ENCODE measurements around the gene SFRP5. TPM values are rescaled to one million over a fixed set of nuclear protein-coding genes. Genes with fewer than 3 reads are reported as not detected.

Gene SFRP5
- total RNA-seq, 2 donors from 2014 or later = 163 to 226 TPM

DNA sequence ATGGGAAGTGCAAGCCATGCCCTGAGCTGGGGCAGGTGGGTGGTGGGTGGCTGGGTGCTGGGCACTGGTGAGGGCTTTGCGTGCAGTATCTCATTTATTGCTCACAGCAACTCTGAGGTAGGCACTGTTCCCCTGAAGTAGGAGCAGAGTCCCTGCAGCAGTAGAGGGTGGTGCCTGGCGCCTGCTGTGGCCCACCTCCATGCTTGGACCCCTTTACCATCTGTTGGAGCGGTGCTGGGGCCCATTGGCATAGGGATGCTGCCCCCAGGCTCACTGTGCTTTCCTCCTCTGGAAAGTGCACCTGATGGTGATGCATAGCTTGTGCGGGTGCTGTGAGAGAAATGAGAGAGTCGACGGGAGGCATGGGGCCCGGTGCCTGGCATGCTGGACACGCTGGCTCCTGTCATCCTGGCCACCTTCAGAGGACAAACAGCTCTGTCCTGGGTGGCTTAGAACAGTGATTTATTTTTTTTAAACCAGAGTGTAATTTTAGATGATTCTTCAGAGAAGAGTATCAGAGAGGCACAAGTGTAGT, 10.4 kb downstream of the SFRP5 start:
- Histone ChIP-seq H3K27me3 (no peaks in the 10 kb centered on the region), H3K27ac (peak overlapping the region in 2 of 4 donors; percentile 8 to 89), H3K4me3 (no peak overlapping the region), H3K9me3 (no peaks in the 10 kb centered on the region), H3K4me1 (peaks cover 47% of the 10 kb centered on the region), H3K36me3 (replicated peaks in 1 of 2; ENCODE audit: insufficient read depth in 1 of 2, low read depth in 2 of 2) (peaks cover 0 to 5% of the 10 kb centered on the region in 2 donors)
- DNase-seq (no peak), ATAC-seq (no peak)
- intact Hi-C loops (cut with DNase I) = no loop called here
- TF ChIP-seq, protein P1, sequence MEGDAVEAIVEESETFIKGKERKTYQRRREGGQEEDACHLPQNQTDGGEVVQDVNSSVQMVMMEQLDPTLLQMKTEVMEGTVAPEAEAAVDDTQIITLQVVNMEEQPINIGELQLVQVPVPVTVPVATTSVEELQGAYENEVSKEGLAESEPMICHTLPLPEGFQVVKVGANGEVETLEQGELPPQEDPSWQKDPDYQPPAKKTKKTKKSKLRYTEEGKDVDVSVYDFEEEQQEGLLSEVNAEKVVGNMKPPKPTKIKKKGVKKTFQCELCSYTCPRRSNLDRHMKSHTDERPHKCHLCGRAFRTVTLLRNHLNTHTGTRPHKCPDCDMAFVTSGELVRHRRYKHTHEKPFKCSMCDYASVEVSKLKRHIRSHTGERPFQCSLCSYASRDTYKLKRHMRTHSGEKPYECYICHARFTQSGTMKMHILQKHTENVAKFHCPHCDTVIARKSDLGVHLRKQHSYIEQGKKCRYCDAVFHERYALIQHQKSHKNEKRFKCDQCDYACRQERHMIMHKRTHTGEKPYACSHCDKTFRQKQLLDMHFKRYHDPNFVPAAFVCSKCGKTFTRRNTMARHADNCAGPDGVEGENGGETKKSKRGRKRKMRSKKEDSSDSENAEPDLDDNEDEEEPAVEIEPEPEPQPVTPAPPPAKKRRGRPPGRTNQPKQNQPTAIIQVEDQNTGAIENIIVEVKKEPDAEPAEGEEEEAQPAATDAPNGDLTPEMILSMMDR (IDR thresholded peaks at IDR 0.05) = no peak
- TF ChIP-seq POLR2A (IDR thresholded peaks at IDR 0.05) = no peak
- WGBS, 2 donors = 93 to 99% methylated on average over 7 to 8 of the region's 8 CpGs

DNA sequence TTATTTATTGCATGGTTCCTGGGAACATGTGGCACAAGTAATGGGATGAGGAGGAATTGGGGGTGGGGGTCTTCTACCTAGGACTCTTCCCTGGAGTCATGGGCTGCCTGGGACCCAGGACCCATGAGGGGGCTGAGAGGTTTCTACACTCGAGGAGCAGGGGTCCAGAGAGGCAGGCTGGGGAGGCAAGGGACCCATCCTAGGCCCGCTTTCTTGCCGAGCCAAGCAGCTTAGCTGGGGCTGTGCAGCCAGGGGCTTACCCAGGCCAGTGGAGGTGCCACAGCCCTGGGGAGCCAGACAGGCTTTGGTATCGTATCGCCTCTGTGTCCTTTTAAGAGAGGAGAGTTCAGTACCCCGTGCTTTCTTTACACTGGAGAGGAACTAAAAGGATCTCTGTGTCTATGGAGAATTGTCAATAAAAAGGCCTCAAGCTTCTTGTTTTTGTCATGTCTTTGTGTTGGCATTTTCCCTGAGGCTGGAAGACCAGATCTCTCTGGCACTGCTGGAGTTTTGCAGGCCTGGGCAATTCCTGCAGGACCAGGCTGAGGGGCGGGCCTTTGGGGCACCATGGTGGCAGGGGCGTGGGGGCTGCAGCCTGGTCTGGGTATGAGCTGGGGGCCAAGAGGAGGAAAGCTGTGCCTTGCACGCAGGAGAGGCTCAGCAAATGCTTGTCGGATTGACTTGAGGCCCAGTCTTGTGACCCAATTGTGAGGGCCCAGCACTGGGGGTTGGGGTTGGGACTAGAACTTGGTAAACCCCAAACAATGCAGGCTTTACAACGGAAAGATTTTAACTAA, 11.1 kb downstream of the SFRP5 start:
- no peak for ATAC-seq
- Histone ChIP-seq H3K4me1 (peaks cover 45% of the 10 kb centered on the region), H3K36me3 (replicated peaks in 1 of 2; ENCODE audit: insufficient read depth in 1 of 2, low read depth in 2 of 2) (peaks cover 0 to 7% of the 10 kb centered on the region in 2 donors), H3K27me3 (no peaks in the 10 kb centered on the region), H3K9me3 (no peaks in the 10 kb centered on the region), H3K4me3 (no peak overlapping the region), H3K27ac (peak overlapping the region in 3 of 4 donors; percentile 4 to 89 (median 8))
- DNase-seq = no peak
- 89 to 98% methylated on average over 7 to 11 of the region's 11 CpGs for WGBS, 2 donors
- TF ChIP-seq, protein P1 (IDR thresholded peaks at IDR 0.05) = no peak
- TF ChIP-seq POLR2A (IDR thresholded peaks at IDR 0.05) = no peak
- intact Hi-C loops (cut with DNase I) = no loop called here

DNA sequence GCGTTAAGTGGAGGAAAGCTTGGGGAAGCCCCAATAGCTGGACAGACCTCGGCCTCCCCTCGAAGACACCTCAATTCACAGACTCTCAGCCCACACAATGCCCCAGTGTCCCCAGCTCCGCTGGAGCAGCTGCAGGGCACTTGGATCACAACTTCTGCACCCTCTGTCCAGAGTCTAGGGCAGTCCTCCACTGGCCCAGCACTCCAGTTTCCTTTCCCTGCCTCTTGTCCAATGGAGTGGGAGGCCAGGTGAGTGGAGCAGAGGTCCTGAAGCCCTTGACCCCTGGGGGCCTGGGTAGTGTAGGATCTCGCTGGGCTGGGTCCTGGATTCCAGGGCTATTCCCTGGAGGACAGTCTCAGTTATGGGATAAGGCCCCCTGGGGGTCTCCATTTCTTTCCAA, 11.9 kb downstream of the SFRP5 start:
- no peak overlapping the region for H3K4me3 ChIP-seq
- WGBS, 2 donors = 66 to 83% methylated on average over 5 of the region's 5 CpGs
- peaks cover 0 to 12% of the 10 kb centered on the region in 2 donors for H3K36me3 ChIP-seq (replicated peaks in 1 of 2; ENCODE audit: insufficient read depth in 1 of 2, low read depth in 2 of 2)
- H3K27ac ChIP-seq = peak overlapping the region in 3 of 4 donors; percentile 4 to 89 (median 27)
- no peaks in the 10 kb centered on the region for H3K27me3 ChIP-seq
- TF ChIP-seq, protein P1 (IDR thresholded peaks at IDR 0.05) = no peak
- no peak for TF ChIP-seq POLR2A (IDR thresholded peaks at IDR 0.05)
- ATAC-seq = no peak
- intact Hi-C loops (cut with DNase I) = loop anchor here (5.0 kb wide), 1 partner anchor 107 kb away; no protein-coding TSS in a partner anchor
- no peak for DNase-seq
- no peaks in the 10 kb centered on the region for H3K9me3 ChIP-seq
- peaks cover 38% of the 10 kb centered on the region for H3K4me1 ChIP-seq

- Histone ChIP-seq H3K27ac (peak overlapping the region in 2 of 4 donors; percentile 27 to 89), H3K27me3 (no peaks in the 10 kb centered on the region), H3K36me3 (replicated peaks in 1 of 2; ENCODE audit: insufficient read depth in 1 of 2, low read depth in 2 of 2) (peaks cover 0 to 15% of the 10 kb centered on the region in 2 donors), H3K4me3 (no peak overlapping the region), H3K4me1 (peaks cover 33% of the 10 kb centered on the region), H3K9me3 (no peaks in the 10 kb centered on the region)
- ATAC-seq = peak; percentile 67
- peak; percentile 73 to 82 (median 80) for DNase-seq
- 33 to 49% methylated on average over 3 to 5 of the region's 5 CpGs for WGBS, 2 donors
- TF ChIP-seq POLR2A (IDR thresholded peaks at IDR 0.05) = no peak
- TF ChIP-seq, protein P1 (IDR thresholded peaks at IDR 0.05) = peak; percentile 87 to 94 (median 92)
- intact Hi-C loops (cut with DNase I) = loop anchor here (5.0 kb wide), 1 partner anchor 108 kb away; no protein-coding TSS in a partner anchor
Measured at GRCh38 chr10:97759158-97759887, 12.5 kb downstream of the SFRP5 start.

Data from body of pancreas (tissue), 4 donors.